Liver (tissue), 9 donors: ENCODE results near the gene MYL12B. TPM values are rescaled to one million over a fixed set of nuclear protein-coding genes. Genes with fewer than 3 reads are reported as not detected.

Source experiments
- DNase-seq: peaks from one replicate; pipeline ENCODE4 v3.0.0-alpha.2; 2017; ENCODE audit warnings: low spot score
- H3K27ac ChIP-seq, 2 donors: one replicate each; pipeline ENCODE4 v1.7.0; 2013; ENCODE audit warnings: inconsistent platforms in 2 of 2, low read length in 2 of 2, control low read depth in 1 of 2, low read depth in 1 of 2, mild to moderate bottlenecking in 1 of 2
- H3K27me3 ChIP-seq, 4 donors: one replicate each; pipeline versions ENCODE4 v1.6.1 to v1.7.0; 2013; ENCODE audit warnings: low read length in 3 of 4, inconsistent platforms in 1 of 4, mild to moderate bottlenecking in 1 of 4, moderate library complexity in 1 of 4; ENCODE audit not compliant: control insufficient read depth in 4 of 4, insufficient read depth in 4 of 4
- H3K36me3 ChIP-seq, 4 donors: one replicate each; pipeline versions ENCODE4 v1.6.1 to v1.7.0; 2013; ENCODE audit warnings: low read length in 3 of 4, mild to moderate bottlenecking in 3 of 4, low read depth in 1 of 4, moderate library complexity in 1 of 4; ENCODE audit not compliant: control insufficient read depth in 4 of 4, insufficient read depth in 3 of 4
- H3K4me1 ChIP-seq, 4 donors: one replicate each; pipeline versions ENCODE4 v1.6.1 to v1.7.0; 2013; ENCODE audit warnings: low read length in 3 of 4, mild to moderate bottlenecking in 3 of 4, moderate library complexity in 1 of 4; ENCODE audit not compliant: control insufficient read depth in 4 of 4, insufficient read depth in 4 of 4
- H3K4me3 ChIP-seq, 3 donors: one replicate each; pipeline versions ENCODE4 v1.6.1 to v1.7.0; 2013; ENCODE audit warnings: low read length in 3 of 3, control low read depth in 1 of 3, low read depth in 1 of 3, mild to moderate bottlenecking in 1 of 3
- H3K9ac ChIP-seq, 2 donors: one replicate each; pipeline ENCODE4 v1.7.0; 2013; ENCODE audit warnings: low read length in 2 of 2, mild to moderate bottlenecking in 2 of 2, moderate library complexity in 2 of 2, control low read depth in 1 of 2, low read depth in 1 of 2
- H3K9me3 ChIP-seq, 4 donors: one replicate each; pipeline versions ENCODE4 v1.6.1 to v1.7.0; 2013; ENCODE audit warnings: low read length in 3 of 4; ENCODE audit not compliant: control insufficient read depth in 4 of 4
- EGR1 ChIP-seq, 2 donors: IDR thresholded peaks; 2 replicates each; pipeline ENCODE4 v1.6.1; 2016 to 2018; ENCODE audit warnings: antibody characterized with exemption in 2 of 2, low read depth in 2 of 2
- FOXA1 ChIP-seq: IDR thresholded peaks from 2 replicates; pipeline ENCODE4 v1.6.1; 2016; ENCODE audit warnings: antibody characterized with exemption
- FOXA2 ChIP-seq: IDR thresholded peaks from 2 replicates; pipeline ENCODE4 v1.6.1; 2016; ENCODE audit warnings: antibody characterized with exemption
- GABPA ChIP-seq, 2 donors: IDR thresholded peaks in 1 of 2; conservative IDR thresholded peaks in 1 of 2; 2 replicates each; pipeline ENCODE4 v1.6.1; 2016; ENCODE audit warnings: antibody characterized with exemption in 2 of 2, mild to moderate bottlenecking in 1 of 2, moderate library complexity in 1 of 2
- HNF4A ChIP-seq, 2 donors: conservative IDR thresholded peaks; 2 replicates each; pipeline ENCODE4 v1.6.1; 2016; ENCODE audit warnings: antibody characterized with exemption in 2 of 2, mild to moderate bottlenecking in 2 of 2
- HNF4G ChIP-seq: IDR thresholded peaks from 2 replicates; pipeline ENCODE4 v1.6.1; 2016; ENCODE audit warnings: antibody characterized with exemption
- JUND ChIP-seq, 2 donors: IDR thresholded peaks; 2 replicates each; pipeline ENCODE4 v1.6.1; 2016; ENCODE audit warnings: antibody characterized with exemption in 2 of 2
- NR2F2 ChIP-seq: IDR thresholded peaks from 2 replicates; pipeline ENCODE4 v1.6.1; 2016; ENCODE audit warnings: antibody characterized with exemption
- RAD21 ChIP-seq, 2 donors: IDR thresholded peaks; 2 replicates each; pipeline ENCODE4 v1.6.1; 2016; ENCODE audit warnings: antibody characterized with exemption in 2 of 2, mild to moderate bottlenecking in 2 of 2
- RXRA ChIP-seq, 2 donors: IDR thresholded peaks; 2 replicates each; pipeline ENCODE4 v1.6.1; 2017 to 2018; ENCODE audit warnings: antibody characterized with exemption in 2 of 2, mild to moderate bottlenecking in 1 of 2
- SP1 ChIP-seq: IDR thresholded peaks from 2 replicates; pipeline ENCODE4 v1.6.1; 2018; ENCODE audit warnings: antibody characterized with exemption, mild to moderate bottlenecking
- TAF1 ChIP-seq: conservative IDR thresholded peaks from 2 replicates; pipeline ENCODE4 v1.6.1; 2016; ENCODE audit warnings: antibody characterized with exemption, mild to moderate bottlenecking
- YY1 ChIP-seq: IDR thresholded peaks from 2 replicates; pipeline ENCODE4 v1.6.1; 2016; ENCODE audit warnings: antibody characterized with exemption, mild to moderate bottlenecking
- WGBS: extraction: QIAGEN DNeasy Blood & Tissue Kit; methylation state at CpG from one replicate; pipeline ENCODE4 v1.1.7; 2013; 5-methylcytosine and 5-hydroxymethylcytosine counted together
- polyA plus RNA-seq, 2 donors: library from polyadenylated mRNA; stranded (reverse) in 1 of 2; unstranded in 1 of 2; fragments of 200-250 nt in 1 of 2; fragments of >200 nt in 1 of 2; fragmentation: Nextera tagmentation in 1 of 2; extraction: Ambion mirVana in 1 of 2; gene quantifications; one replicate each; pipeline versions ENCODE4 v1.2.1 to v1.2.3, GENCODE V29; 2013 to 2015
- total RNA-seq, 2 donors: library from RNA; depleted of rRNA; stranded (reverse); fragments of >200 nt; gene quantifications; one replicate each; pipeline ENCODE4 v1.2.3, GENCODE V29; 2014
- TF ChIP-seq, protein P1 (sequence below): IDR thresholded peaks from 2 replicates; pipeline ENCODE4 v1.6.1; 2016; ENCODE audit warnings: antibody characterized with exemption
- TF ChIP-seq, protein P2 (sequence below): IDR thresholded peaks from 2 replicates; pipeline ENCODE4 v1.6.1; 2016; ENCODE audit warnings: antibody characterized with exemption
- TF ChIP-seq, protein P3 (sequence below): fragments of 150-350 bp; IDR thresholded peaks from 2 replicates; pipeline ENCODE4 v1.5.1; 2017; ENCODE audit warnings: improper control_type of control experiment, low read depth, low read length; ENCODE audit not compliant: missing input control
- TF ChIP-seq, protein P4 (sequence below): IDR thresholded peaks from 2 replicates; pipeline ENCODE4 v1.6.1; 2016; ENCODE audit warnings: antibody characterized with exemption, mild to moderate bottlenecking
- TF ChIP-seq, protein P5 (sequence below): IDR thresholded peaks from 2 replicates; pipeline ENCODE4 v1.6.1; 2016; ENCODE audit warnings: antibody characterized with exemption
- donor health status: healthy.
- donor health status: healthy.
- donor health status: healthy.
- donor health status: healthy.
- donor health status: healthy.

Gene MYL12B
- total and polyA plus RNA-seq, 4 donors = 106 to 303 (median 155) TPM

DNA sequence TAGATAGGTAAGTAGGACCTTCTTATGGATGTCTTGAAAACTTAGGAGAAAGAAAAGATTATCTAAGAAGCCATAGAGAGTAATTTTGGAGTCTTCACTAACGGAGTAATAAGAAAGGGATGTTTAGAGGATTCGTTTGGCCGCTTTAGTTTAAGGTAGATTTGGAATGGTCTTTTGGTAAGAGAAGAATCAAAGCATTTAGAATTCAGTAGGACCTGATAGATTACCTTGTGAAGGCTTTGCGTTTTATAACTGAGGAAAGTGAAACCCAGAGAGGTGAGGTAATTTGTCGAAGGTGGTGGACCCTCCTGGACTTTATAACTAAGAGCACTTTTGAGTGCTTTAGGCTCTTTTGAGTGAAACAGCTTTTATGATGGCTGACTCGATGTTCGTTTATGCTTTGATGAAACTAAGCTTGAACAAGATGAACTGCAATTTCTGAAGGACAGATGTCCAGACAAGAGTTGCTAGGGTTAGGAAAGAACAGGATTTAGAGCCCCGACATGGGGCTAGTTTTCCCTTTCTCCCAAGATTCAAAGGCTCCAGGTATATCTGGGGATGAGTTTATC lies 1.3 kb downstream of the MYL12B start:
- Histone ChIP-seq H3K9ac (peak overlapping the region; percentile 64 to 98), H3K36me3 (peaks cover 0 to 5% (median 3%) of the 10 kb centered on the region in 4 donors), H3K4me1 (peaks cover 14 to 56% (median 47%) of the 10 kb centered on the region in 4 donors), H3K27ac (peak overlapping the region; percentile 94 to 95), H3K27me3 (no peaks in the 10 kb centered on the region), H3K9me3 (no peaks in the 10 kb centered on the region), H3K4me3 (peak overlapping the region; percentile 81 to 98 (median 86))
- no peak for TF ChIP-seq RXRA (IDR thresholded peaks at IDR 0.05)
- no peak for TF ChIP-seq GABPA (IDR thresholded peaks at IDR 0.05 in 1 of 2, conservative IDR thresholded peaks at IDR 0.05 in 1 of 2)
- TF ChIP-seq HNF4A (conservative IDR thresholded peaks at IDR 0.05) = no peak
- TF ChIP-seq, protein P1, sequence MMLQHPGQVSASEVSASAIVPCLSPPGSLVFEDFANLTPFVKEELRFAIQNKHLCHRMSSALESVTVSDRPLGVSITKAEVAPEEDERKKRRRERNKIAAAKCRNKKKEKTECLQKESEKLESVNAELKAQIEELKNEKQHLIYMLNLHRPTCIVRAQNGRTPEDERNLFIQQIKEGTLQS = no peak
- TF ChIP-seq SP1 = no peak
- no peak for TF ChIP-seq YY1
- no peak for TF ChIP-seq FOXA1
- no peak for TF ChIP-seq RAD21 (IDR thresholded peaks at IDR 0.05)
- TF ChIP-seq, protein P2, sequence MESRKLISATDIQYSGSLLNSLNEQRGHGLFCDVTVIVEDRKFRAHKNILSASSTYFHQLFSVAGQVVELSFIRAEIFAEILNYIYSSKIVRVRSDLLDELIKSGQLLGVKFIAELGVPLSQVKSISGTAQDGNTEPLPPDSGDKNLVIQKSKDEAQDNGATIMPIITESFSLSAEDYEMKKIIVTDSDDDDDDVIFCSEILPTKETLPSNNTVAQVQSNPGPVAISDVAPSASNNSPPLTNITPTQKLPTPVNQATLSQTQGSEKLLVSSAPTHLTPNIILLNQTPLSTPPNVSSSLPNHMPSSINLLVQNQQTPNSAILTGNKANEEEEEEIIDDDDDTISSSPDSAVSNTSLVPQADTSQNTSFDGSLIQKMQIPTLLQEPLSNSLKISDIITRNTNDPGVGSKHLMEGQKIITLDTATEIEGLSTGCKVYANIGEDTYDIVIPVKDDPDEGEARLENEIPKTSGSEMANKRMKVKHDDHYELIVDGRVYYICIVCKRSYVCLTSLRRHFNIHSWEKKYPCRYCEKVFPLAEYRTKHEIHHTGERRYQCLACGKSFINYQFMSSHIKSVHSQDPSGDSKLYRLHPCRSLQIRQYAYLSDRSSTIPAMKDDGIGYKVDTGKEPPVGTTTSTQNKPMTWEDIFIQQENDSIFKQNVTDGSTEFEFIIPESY = no peak
- TF ChIP-seq, protein P3, sequence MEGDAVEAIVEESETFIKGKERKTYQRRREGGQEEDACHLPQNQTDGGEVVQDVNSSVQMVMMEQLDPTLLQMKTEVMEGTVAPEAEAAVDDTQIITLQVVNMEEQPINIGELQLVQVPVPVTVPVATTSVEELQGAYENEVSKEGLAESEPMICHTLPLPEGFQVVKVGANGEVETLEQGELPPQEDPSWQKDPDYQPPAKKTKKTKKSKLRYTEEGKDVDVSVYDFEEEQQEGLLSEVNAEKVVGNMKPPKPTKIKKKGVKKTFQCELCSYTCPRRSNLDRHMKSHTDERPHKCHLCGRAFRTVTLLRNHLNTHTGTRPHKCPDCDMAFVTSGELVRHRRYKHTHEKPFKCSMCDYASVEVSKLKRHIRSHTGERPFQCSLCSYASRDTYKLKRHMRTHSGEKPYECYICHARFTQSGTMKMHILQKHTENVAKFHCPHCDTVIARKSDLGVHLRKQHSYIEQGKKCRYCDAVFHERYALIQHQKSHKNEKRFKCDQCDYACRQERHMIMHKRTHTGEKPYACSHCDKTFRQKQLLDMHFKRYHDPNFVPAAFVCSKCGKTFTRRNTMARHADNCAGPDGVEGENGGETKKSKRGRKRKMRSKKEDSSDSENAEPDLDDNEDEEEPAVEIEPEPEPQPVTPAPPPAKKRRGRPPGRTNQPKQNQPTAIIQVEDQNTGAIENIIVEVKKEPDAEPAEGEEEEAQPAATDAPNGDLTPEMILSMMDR = no peak
- no peak for TF ChIP-seq EGR1 (IDR thresholded peaks at IDR 0.05; ENCODE audit: low read depth in 2 of 2)
- TF ChIP-seq JUND (IDR thresholded peaks at IDR 0.05) = no peak
- TF ChIP-seq FOXA2 = no peak
- TF ChIP-seq, protein P4, sequence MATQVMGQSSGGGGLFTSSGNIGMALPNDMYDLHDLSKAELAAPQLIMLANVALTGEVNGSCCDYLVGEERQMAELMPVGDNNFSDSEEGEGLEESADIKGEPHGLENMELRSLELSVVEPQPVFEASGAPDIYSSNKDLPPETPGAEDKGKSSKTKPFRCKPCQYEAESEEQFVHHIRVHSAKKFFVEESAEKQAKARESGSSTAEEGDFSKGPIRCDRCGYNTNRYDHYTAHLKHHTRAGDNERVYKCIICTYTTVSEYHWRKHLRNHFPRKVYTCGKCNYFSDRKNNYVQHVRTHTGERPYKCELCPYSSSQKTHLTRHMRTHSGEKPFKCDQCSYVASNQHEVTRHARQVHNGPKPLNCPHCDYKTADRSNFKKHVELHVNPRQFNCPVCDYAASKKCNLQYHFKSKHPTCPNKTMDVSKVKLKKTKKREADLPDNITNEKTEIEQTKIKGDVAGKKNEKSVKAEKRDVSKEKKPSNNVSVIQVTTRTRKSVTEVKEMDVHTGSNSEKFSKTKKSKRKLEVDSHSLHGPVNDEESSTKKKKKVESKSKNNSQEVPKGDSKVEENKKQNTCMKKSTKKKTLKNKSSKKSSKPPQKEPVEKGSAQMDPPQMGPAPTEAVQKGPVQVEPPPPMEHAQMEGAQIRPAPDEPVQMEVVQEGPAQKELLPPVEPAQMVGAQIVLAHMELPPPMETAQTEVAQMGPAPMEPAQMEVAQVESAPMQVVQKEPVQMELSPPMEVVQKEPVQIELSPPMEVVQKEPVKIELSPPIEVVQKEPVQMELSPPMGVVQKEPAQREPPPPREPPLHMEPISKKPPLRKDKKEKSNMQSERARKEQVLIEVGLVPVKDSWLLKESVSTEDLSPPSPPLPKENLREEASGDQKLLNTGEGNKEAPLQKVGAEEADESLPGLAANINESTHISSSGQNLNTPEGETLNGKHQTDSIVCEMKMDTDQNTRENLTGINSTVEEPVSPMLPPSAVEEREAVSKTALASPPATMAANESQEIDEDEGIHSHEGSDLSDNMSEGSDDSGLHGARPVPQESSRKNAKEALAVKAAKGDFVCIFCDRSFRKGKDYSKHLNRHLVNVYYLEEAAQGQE = no peak
- TF ChIP-seq, protein P5, sequence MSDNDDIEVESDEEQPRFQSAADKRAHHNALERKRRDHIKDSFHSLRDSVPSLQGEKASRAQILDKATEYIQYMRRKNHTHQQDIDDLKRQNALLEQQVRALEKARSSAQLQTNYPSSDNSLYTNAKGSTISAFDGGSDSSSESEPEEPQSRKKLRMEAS = no peak
- TF ChIP-seq NR2F2 = no peak
- no peak for TF ChIP-seq TAF1
- TF ChIP-seq HNF4G = no peak
- no peak for DNase-seq
- WGBS = 14% methylated on average over 8 of the region's 8 CpGs
